GM23248 (cell line): Measurements from ENCODE around the gene NDUFA13. TPM values are rescaled to one million over a fixed set of nuclear protein-coding genes. Genes with fewer than 3 reads are reported as not detected.

Experiments
- DNase-seq: peaks from one replicate; pipeline ENCODE4 v3.0.0-alpha.2; 2015
- H2AFZ ChIP-seq: fragments of 200-600 bp; sonication (generic); 2 replicates; pipeline ENCODE4 v1.6.1; 2016; ENCODE audit warnings: antibody characterized with exemption
- H3F3A ChIP-seq: fragments of 200-600 bp; sonication (generic); 2 replicates; pipeline ENCODE4 v1.6.1; 2016; ENCODE audit warnings: mild to moderate bottlenecking, antibody characterized with exemption, mixed run types; ENCODE audit not compliant: insufficient read depth
- H3K27ac ChIP-seq: fragments of 200-600 bp; sonication (generic); 2 replicates; pipeline ENCODE4 v1.5.1; 2016; ENCODE audit warnings: mild to moderate bottlenecking
- H3K27me3 ChIP-seq: fragments of 200-600 bp; sonication (generic); replicated peaks from 2 replicates; pipeline ENCODE4 v1.6.1; 2016; ENCODE audit warnings: mild to moderate bottlenecking; ENCODE audit not compliant: insufficient read depth
- H3K36me3 ChIP-seq: fragments of 200-600 bp; sonication (generic); 2 replicates; pipeline ENCODE4 v1.6.1; 2016; ENCODE audit warnings: low read depth, mild to moderate bottlenecking
- H3K4me1 ChIP-seq: fragments of 200-600 bp; sonication (generic); 2 replicates; pipeline ENCODE4 v1.6.1; 2016; ENCODE audit warnings: mild to moderate bottlenecking; ENCODE audit not compliant: insufficient read depth
- H3K4me2 ChIP-seq: fragments of 200-600 bp; sonication (generic); one replicate; pipeline ENCODE4 v1.6.1; 2016; ENCODE audit warnings: mild to moderate bottlenecking; ENCODE audit not compliant: unreplicated experiment
- H3K4me3 ChIP-seq: fragments of 200-600 bp; sonication (generic); 2 replicates; pipeline ENCODE4 v1.5.1; 2016; ENCODE audit warnings: mild to moderate bottlenecking
- H3K79me2 ChIP-seq: fragments of 200-600 bp; sonication (generic); 2 replicates; pipeline ENCODE4 v1.6.1; 2016; ENCODE audit warnings: mild to moderate bottlenecking; ENCODE audit not compliant: insufficient read depth
- H3K9ac ChIP-seq: fragments of 200-600 bp; sonication (generic); 2 replicates; pipeline ENCODE4 v1.6.1; 2016; ENCODE audit warnings: mild to moderate bottlenecking
- H3K9me2 ChIP-seq: fragments of 200-600 bp; sonication (generic); 2 replicates; pipeline ENCODE4 v1.6.1; 2016; ENCODE audit warnings: mixed run types, mild to moderate bottlenecking, moderate library complexity; ENCODE audit not compliant: insufficient read depth
- H3K9me3 ChIP-seq: fragments of 200-600 bp; sonication (generic); one replicate; pipeline ENCODE4 v1.6.1; 2017; ENCODE audit warnings: low read depth
- H4K20me1 ChIP-seq: fragments of 200-600 bp; sonication (generic); 2 replicates; pipeline ENCODE4 v1.6.0; 2016; ENCODE audit not compliant: insufficient read depth
- EZH2 ChIP-seq: fragments of 200-600 bp; sonication (generic); IDR thresholded peaks from 2 replicates; pipeline ENCODE4 v1.6.1; 2018; ENCODE audit warnings: antibody characterized with exemption, mild to moderate bottlenecking; ENCODE audit not compliant: insufficient read depth, poor library complexity, severe bottlenecking
- EZH2phosphoT487 ChIP-seq: fragments of 200-600 bp; sonication (generic); IDR thresholded peaks from 2 replicates; pipeline ENCODE4 v1.6.1; 2018; ENCODE audit warnings: antibody characterized with exemption, moderate library complexity, mild to moderate bottlenecking, low read depth; ENCODE audit not compliant: insufficient read depth
- WGBS, 2 experiments: methylation state at CpG; one replicate each; pipeline ENCODE4 v1.1.6; 2015 to 2017; ENCODE audit warnings: low lambda C conversion rate in 2 of 2, low coverage in 1 of 2; ENCODE audit errors: missing lambda C conversion rate in 2 of 2; 5-methylcytosine and 5-hydroxymethylcytosine counted together
- in situ Hi-C: fragments of 300-500 bp; cut with MboI; formaldehyde crosslinking; loops from 2 replicates; pipeline ENCODE4 v1.15.0; 2020
- polyA plus RNA-seq: library from polyadenylated mRNA; unstranded; fragments of >200 nt; fragmentation: Nextera tagmentation; extraction: Ambion mirVana; gene quantifications from 2 replicates; pipeline ENCODE4 v1.2.1, GENCODE V29; 2016
- total RNA-seq: library from RNA; depleted of rRNA; stranded (reverse); fragments of >200 nt; shearing (Covaris generic); gene quantifications from 2 replicates; pipeline ENCODE4 v1.2.3, GENCODE V29; 2014

Gene NDUFA13
- total and polyA plus RNA-seq, 2 experiments from 2014 or later: 92.4 to 466 TPM

GRCh38 chr19:19527674-19528625, 11.9 kb downstream of the NDUFA13 start:
- Histone ChIP-seq H3K27ac (no peak overlapping the region), H3K9me3 (no peaks in the 10 kb centered on the region), H4K20me1 (no peaks in the 10 kb centered on the region), H3K9ac (no peak overlapping the region), H3K9me2 (no peaks in the 10 kb centered on the region), H3K4me1 (peaks cover 3% of the 10 kb centered on the region; the same call in 1 of the 2 replicates), H3K79me2 (peaks cover 20% of the 10 kb centered on the region), H3K27me3 (no peaks in the 10 kb centered on the region), H2AFZ (no peak overlapping the region), H3K4me2 (no peak overlapping the region), H3F3A (peaks cover 12% of the 10 kb centered on the region), H3K4me3 (no peak overlapping the region), H3K36me3 (no peaks in the 10 kb centered on the region)
- no peak for DNase-seq
- WGBS, 2 experiments: 92 to 96% methylated on average over 27 of the region's 27 CpGs
- TF ChIP-seq EZH2phosphoT487 (no peak), EZH2 (no peak)
- in situ Hi-C loops: loop anchor here (25.0 kb wide), 2 partner anchors 409 to 709 kb away; no protein-coding TSS in a partner anchor

GRCh38 chr19:19528721-19529490, 12.9 kb downstream of the NDUFA13 start, which contains the start of gene YJEFN3:
Gene YJEFN3 (plus strand): TSS chr19:19528911. CDS start chr19:19528933, 22 bp downstream.
- H3K27me3 ChIP-seq: no peaks in the 10 kb centered on the region
- H3K9ac ChIP-seq: no peak within 1 kb of the TSS
- WGBS, 2 experiments: 68% methylated on average over 38 to 50 of the region's 50 CpGs
- H3F3A ChIP-seq: peaks cover 12% of the 10 kb centered on the region
- H3K9me3 ChIP-seq: no peaks in the 10 kb centered on the region
- H3K9me2 ChIP-seq: no peaks in the 10 kb centered on the region
- H3K4me2 ChIP-seq: no peak within 1 kb of the TSS
- H4K20me1 ChIP-seq: no peaks in the 10 kb centered on the region
- DNase-seq: peak; percentile 30
- in situ Hi-C loops: loop anchor here (25.0 kb wide), 2 partner anchors 408 to 708 kb away; no protein-coding TSS in a partner anchor
- peaks cover 11% of the 10 kb centered on the region for H3K79me2 ChIP-seq
- H2AFZ ChIP-seq: no peak within 1 kb of the TSS
- no peak within 1 kb of the TSS for H3K4me3 ChIP-seq
- H3K4me1 ChIP-seq: peaks cover 3% of the 10 kb centered on the region; the same call in 1 of the 2 replicates
- H3K27ac ChIP-seq: no peak within 1 kb of the TSS
- H3K36me3 ChIP-seq: no peaks in the 10 kb centered on the region
- TF ChIP-seq EZH2phosphoT487: no peak

GRCh38 chr19:19529783-19530422, 13.9 kb downstream of the NDUFA13 start:
- 68 to 77% methylated on average over 9 to 11 of the region's 11 CpGs for WGBS, 2 experiments
- Histone ChIP-seq H4K20me1 (no peaks in the 10 kb centered on the region), H3K4me2 (no peak overlapping the region), H3K27ac (no peak overlapping the region), H3K79me2 (peaks cover under 1% of the 10 kb centered on the region), H3K9ac (no peak overlapping the region), H3K27me3 (no peaks in the 10 kb centered on the region), H3K4me1 (peaks cover 3% of the 10 kb centered on the region; the same call in 1 of the 2 replicates), H3F3A (peaks cover 12% of the 10 kb centered on the region), H2AFZ (no peak overlapping the region), H3K9me2 (no peaks in the 10 kb centered on the region), H3K4me3 (no peak overlapping the region), H3K9me3 (no peaks in the 10 kb centered on the region), H3K36me3 (no peaks in the 10 kb centered on the region)
- TF ChIP-seq EZH2phosphoT487 (no peak), EZH2 (no peak)
- in situ Hi-C loops: loop anchor here (25.0 kb wide), 2 partner anchors 407 to 707 kb away; no protein-coding TSS in a partner anchor
- no peak for DNase-seq

- H3K27ac ChIP-seq: no peak overlapping the region
- H3K36me3 ChIP-seq: no peaks in the 10 kb centered on the region
- in situ Hi-C loops: loop anchor here (25.0 kb wide), 2 partner anchors 407 to 707 kb away; no protein-coding TSS in a partner anchor
- no peak overlapping the region for H3K4me2 ChIP-seq
- WGBS, 2 experiments: 54 to 63% methylated on average over 9 of the region's 9 CpGs
- no peaks in the 10 kb centered on the region for H4K20me1 ChIP-seq
- H3K27me3 ChIP-seq: no peaks in the 10 kb centered on the region
- TF ChIP-seq EZH2 (no peak), EZH2phosphoT487 (no peak)
- H3K4me1 ChIP-seq: peaks cover 3% of the 10 kb centered on the region; the same call in 1 of the 2 replicates
- no peak overlapping the region for H2AFZ ChIP-seq
- no peak overlapping the region for H3K4me3 ChIP-seq
- no peak overlapping the region for H3K9ac ChIP-seq
- H3K79me2 ChIP-seq: no peaks in the 10 kb centered on the region
- no peaks in the 10 kb centered on the region for H3K9me2 ChIP-seq
- H3F3A ChIP-seq: peaks cover 12% of the 10 kb centered on the region
- DNase-seq: peak; percentile 49
- no peaks in the 10 kb centered on the region for H3K9me3 ChIP-seq
Measured at GRCh38 chr19:19530423-19530804, 14.4 kb downstream of the NDUFA13 start.
